Measurements from ENCODE around the gene TERT.

TERT gene

DNA sequence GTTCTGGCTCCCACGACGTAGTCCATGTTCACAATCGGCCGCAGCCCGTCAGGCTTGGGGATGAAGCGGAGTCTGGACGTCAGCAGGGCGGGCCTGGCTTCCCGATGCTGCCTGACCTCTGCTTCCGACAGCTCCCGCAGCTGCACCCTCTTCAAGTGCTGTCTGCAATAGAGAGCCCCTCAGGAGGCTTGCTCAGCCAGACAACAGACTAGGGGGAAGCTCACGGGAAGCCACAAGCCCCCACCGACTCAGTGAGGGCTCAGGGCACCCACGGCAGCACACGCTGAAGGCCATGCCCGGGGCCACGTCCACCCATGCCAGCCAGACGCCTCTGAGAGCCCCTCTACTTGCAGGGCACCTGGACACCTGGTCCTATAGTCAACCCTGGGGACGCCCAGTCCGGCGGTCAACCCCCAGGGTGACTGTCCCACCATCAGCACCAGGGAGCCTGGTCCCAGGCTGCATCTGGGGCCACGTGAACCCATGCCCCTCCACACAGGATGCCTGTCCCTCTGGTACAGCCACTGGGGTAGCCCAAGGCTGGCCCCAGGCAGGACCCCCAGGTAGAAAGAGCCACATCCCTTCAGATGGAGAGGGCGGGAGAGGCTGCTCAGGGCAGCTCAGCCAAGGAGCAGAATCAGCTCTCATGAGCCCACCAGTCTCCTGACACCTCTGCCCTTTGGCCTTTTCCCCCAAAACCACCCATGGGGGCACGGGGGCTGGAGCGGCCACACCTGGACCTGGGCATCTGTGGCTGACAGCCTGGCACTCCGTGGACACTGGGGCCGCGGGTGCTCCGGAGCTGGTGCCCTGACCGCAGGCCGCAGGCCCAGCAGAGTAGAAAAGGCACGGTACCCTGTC, 14.5 kb downstream of the TERT start:
- Histone ChIP-seq H3K4me1 (ENCODE audit: insufficient read depth, low read length, poor library complexity, severe bottlenecking) (no peaks in the 10 kb centered on the region), H3K27me3 (ENCODE audit: insufficient read depth, low read length, poor library complexity, severe bottlenecking) (no peaks in the 10 kb centered on the region), H3K9me3 (ENCODE audit: insufficient read depth, low read depth, low read length) (no peaks in the 10 kb centered on the region), H2AFZ (ENCODE audit: low read length) (no peak overlapping the region), H3K4me2 (ENCODE audit: low read depth, low read length, poor library complexity, severe bottlenecking) (no peak overlapping the region), H3K4me3 (ENCODE audit: low read length, poor library complexity, severe bottlenecking) (no peak overlapping the region), H3K36me3 (ENCODE audit: insufficient read depth, low read length) (no peaks in the 10 kb centered on the region), H3F3A (ENCODE audit: low read depth) (no peaks in the 10 kb centered on the region), H3K79me2 (ENCODE audit: insufficient read depth, low read length) (no peaks in the 10 kb centered on the region), H4K20me1 (ENCODE audit: insufficient read depth, low read length, poor library complexity, severe bottlenecking) (no peaks in the 10 kb centered on the region), H3K9me2 (replicated peaks; ENCODE audit: low read depth, low read length) (no peaks in the 10 kb centered on the region), H3K9ac (ENCODE audit: low read depth, low read length, poor library complexity, severe bottlenecking) (no peak overlapping the region)
- no peak for TF ChIP-seq EZH2phosphoT487 (IDR thresholded peaks at IDR 0.05; ENCODE audit: borderline replicate concordance)
- no peak for TF ChIP-seq CTCF (conservative IDR thresholded peaks at IDR 0.05; ENCODE audit: low read length)

- Histone ChIP-seq H3K79me2 (ENCODE audit: insufficient read depth, low read length) (no peaks in the 10 kb centered on the region), H3K36me3 (ENCODE audit: insufficient read depth, low read length) (no peaks in the 10 kb centered on the region), H3K4me2 (ENCODE audit: low read depth, low read length, poor library complexity, severe bottlenecking) (no peak overlapping the region), H3K4me1 (ENCODE audit: insufficient read depth, low read length, poor library complexity, severe bottlenecking) (no peaks in the 10 kb centered on the region), H4K20me1 (ENCODE audit: insufficient read depth, low read length, poor library complexity, severe bottlenecking) (no peaks in the 10 kb centered on the region), H3K9ac (ENCODE audit: low read depth, low read length, poor library complexity, severe bottlenecking) (no peak overlapping the region), H3K27me3 (ENCODE audit: insufficient read depth, low read length, poor library complexity, severe bottlenecking) (no peaks in the 10 kb centered on the region), H3K9me3 (ENCODE audit: insufficient read depth, low read depth, low read length) (no peaks in the 10 kb centered on the region), H2AFZ (ENCODE audit: low read length) (no peak overlapping the region), H3K4me3 (ENCODE audit: low read length, poor library complexity, severe bottlenecking) (no peak overlapping the region), H3K9me2 (replicated peaks; ENCODE audit: low read depth, low read length) (no peaks in the 10 kb centered on the region), H3F3A (ENCODE audit: low read depth) (no peaks in the 10 kb centered on the region)
- TF ChIP-seq EZH2phosphoT487 (IDR thresholded peaks at IDR 0.05; ENCODE audit: borderline replicate concordance) = no peak
- no peak for TF ChIP-seq CTCF (conservative IDR thresholded peaks at IDR 0.05; ENCODE audit: low read length)
Observed at GRCh38 chr5:1279443-1280151, 15.3 kb downstream of the TERT start.

DNA sequence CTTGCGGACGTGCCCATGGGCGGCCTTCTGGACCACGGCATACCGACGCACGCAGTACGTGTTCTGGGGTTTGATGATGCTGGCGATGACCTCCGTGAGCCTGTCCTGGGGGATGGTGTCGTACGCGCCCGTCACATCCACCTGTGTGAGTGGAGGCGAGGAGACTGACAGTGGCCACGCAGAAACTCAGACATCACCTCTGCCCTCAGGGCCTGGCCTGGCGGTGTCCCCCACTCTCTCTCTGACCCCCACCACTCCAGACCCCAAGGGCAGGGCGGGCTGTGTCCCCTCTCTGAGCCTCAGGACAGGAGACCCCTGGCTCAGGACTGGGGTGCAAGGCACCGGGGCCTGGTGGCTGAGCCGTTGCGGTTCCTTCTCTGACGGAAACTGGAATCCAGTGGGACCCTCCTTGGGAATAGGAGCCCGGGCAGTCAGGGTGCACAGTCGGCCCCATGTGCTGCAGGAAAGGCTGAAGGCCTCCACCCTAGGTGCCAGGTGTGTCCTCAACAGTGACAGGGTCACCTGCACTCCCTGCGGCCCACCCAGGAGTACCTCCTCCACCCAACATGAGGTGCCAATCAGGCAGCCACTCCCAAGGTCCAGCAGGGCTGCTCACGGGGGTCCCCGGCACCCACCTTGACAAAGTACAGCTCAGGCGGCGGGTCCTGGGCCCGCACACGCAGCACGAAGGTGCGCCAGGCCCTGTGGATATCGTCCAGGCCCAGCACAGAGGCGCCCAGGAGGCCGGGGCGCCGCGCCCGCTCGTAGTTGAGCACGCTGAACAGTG, 16.0 kb downstream of the TERT start:
- no peaks in the 10 kb centered on the region for H3F3A ChIP-seq (ENCODE audit: low read depth)
- H3K9me3 ChIP-seq (ENCODE audit: insufficient read depth, low read depth, low read length) = no peaks in the 10 kb centered on the region

More for the DNA sequence above, 16.0 kb downstream of the TERT start:
- Histone ChIP-seq H3K4me3 (ENCODE audit: low read length, poor library complexity, severe bottlenecking) (no peak overlapping the region), H3K4me2 (ENCODE audit: low read depth, low read length, poor library complexity, severe bottlenecking) (no peak overlapping the region), H3K9me2 (replicated peaks; ENCODE audit: low read depth, low read length) (no peaks in the 10 kb centered on the region), H4K20me1 (ENCODE audit: insufficient read depth, low read length, poor library complexity, severe bottlenecking) (no peaks in the 10 kb centered on the region), H3K27me3 (ENCODE audit: insufficient read depth, low read length, poor library complexity, severe bottlenecking) (no peaks in the 10 kb centered on the region), H3K36me3 (ENCODE audit: insufficient read depth, low read length) (no peaks in the 10 kb centered on the region), H3K9ac (ENCODE audit: low read depth, low read length, poor library complexity, severe bottlenecking) (no peak overlapping the region), H3K79me2 (ENCODE audit: insufficient read depth, low read length) (no peaks in the 10 kb centered on the region), H2AFZ (ENCODE audit: low read length) (no peak overlapping the region), H3K4me1 (ENCODE audit: insufficient read depth, low read length, poor library complexity, severe bottlenecking) (peaks cover 7% of the 10 kb centered on the region)
- TF ChIP-seq CTCF (conservative IDR thresholded peaks at IDR 0.05; ENCODE audit: low read length) (no peak), EZH2phosphoT487 (IDR thresholded peaks at IDR 0.05; ENCODE audit: borderline replicate concordance) (no peak)
